CD4-positive, alpha-beta T cell treated with Interleukin-1 beta for 1 hour (primary cell): ENCODE data around the gene MAP3K5.
A peak's percentile ranks its signal among the peaks of the same experiment; 100 is the strongest.

Experiments used
- DNase-seq, 2 donors: peaks; one replicate each; pipeline ENCODE4 v3.0.0-alpha.2; 2020 to 2022

Gene MAP3K5

DNA sequence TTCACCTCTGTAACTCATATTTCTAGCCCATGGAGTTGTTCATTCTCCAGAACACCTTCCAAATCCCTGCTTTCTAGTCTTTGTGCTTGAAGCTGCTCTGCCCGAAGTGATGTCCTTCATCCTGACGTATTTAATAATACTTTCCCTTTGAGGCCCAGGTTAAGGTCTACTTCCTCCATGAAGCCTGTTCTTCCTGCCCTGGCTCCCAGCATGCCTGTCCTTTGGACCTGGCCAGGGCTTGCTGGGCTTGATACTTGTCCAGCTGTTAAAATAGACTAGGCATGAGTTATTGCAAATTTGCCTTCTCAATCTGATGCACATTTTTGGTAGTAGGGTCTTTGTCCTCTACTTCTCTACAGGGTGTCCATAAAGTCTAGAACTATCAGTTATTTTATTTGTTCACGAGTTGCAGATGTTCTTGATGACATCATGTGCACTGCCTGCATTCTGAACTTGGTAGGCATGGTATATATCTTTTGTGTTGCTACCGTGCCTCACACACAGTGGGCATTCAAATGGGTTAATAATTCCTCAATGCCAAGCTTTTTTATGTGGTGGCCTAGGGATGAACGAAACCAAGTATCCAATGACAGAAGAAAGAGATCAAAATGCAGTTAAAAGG lies 239.0 kb downstream of the MAP3K5 start:
- no peak for DNase-seq

DNA sequence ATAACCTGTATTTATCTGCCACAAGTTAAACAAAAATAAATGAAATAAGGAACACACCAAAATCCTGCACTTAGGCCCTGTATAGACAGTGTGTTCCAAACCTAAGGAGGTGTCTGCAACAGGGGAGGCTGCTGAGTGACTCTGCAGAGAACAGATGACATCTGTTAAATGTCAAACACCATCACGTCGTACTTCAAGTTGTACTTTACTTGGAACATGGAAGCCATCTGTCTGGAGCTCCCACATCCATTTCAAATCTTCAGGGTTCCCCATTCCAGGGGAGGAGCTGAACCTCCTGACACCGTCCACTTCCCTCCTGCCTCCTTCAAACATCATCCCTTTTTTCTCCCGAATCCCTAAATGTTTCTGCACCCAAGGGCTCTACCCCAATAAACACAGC lies 240.2 kb downstream of the MAP3K5 start:
- no peak for DNase-seq

DNA sequence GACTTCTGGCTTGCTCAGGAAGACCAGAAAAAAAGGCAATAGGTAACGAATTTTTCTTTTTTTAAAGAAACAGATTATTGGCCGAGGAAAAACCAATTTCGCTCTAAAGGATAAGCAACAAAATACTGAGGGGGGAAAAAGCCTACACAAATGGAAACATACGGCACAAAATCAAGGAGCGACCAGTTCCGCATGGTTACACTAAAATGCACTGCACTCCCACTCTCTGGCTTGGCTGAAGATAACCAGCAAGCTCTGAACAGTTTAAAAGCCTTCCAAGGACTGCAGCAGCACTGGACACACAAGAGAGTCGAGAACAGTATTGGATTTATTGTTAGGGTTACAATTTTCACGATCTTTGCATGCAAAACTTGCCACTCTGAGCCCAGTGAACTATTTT lies 241.2 kb downstream of the MAP3K5 start:
- no peak for DNase-seq

DNA sequence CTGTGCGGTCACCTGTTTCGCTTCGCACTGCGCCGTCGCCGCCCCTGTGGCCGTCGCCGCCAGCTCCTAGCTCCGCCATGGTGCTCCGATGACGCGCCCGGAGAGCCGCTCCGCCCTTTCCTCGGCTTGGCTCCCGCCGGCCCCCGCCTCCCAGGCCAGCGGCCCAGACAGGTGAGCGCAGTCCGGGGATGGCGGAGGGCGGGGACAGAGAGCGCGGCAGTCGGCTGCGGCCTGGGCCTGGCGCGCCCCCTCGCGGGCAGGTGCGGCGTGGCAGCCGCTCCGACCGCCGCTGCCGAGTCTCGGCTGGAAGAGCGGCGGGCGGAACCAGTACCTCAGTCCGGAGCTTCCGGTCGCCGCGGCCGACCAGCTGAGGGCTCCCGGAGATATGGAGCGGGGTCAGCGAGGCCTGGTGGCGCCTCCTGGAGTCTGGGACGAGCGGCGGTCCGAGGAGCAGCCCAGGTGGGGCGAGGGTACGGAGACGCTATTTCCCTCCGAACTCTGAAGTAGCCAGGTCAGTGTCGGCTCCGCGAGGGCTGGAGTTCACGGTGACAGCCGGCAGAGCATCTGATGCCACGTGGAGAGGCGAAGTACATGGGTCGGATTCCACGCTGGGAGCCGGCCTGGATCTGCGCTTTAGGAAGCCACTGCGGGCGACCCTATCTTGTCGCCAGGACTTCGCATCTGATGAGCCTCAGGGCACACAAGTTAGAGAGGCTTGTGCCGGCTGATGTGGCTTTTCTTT lies 241.8 kb downstream of the MAP3K5 start, which contains the start of gene MAP7:
TSS of gene MAP7 (minus strand) at position 93 of the 742 bp plus-strand sequence. CDS start at position 79, 14 bp downstream.
- peak; percentile 66 to 73 for DNase-seq

DNA sequence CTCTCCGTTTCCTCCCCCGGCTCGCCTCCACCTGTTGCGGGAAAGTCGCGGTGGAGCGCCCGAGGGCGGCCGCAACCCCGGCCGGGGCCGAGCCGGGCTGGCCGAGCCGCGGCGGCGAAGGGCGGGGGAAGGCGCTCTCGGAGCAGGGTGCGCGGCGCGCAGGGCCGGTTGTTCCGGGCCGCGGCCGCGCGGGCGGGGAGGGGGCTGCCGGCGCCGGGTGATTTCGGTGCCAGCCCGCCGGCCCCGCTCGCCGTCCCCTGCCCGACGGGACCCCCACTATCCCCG lies 242.3 kb downstream of the MAP3K5 start:
- no peak for DNase-seq

DNA sequence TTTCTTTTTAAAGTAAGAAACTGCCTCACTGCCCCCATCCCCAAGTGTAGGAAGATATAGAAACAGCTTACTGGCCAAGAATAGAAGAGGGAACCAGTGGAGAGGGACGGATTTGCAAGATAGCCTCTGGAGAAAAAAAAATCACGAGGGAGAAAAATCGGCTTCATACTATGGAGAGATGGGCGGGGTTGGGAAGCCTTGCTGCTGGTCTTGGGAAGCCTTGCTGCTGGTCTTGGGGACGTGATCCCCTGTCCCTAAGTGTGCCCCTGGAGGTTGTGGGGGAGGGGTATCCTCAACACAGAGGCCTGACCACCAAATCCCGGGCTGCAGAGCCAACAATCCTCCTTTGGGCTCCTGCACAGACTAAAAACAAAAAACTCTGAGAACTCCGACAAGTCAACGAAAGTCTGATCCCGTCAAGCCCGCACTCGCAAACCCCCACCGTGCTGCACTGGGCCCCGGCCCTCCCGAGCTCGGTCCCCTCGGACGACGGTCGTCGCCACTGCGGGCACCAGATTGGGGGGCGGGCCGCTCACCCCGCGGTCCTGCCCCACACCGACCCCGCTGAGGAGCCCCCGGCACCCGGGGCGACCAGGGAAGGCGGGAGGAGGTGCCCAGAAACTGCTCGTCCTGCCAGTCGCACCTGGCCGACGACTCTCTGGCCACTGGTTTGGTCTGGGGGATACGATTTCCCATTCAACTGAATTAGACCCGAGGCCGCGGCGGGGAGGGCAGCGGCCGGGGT lies 242.8 kb downstream of the MAP3K5 start:
- DNase-seq = no peak

DNA sequence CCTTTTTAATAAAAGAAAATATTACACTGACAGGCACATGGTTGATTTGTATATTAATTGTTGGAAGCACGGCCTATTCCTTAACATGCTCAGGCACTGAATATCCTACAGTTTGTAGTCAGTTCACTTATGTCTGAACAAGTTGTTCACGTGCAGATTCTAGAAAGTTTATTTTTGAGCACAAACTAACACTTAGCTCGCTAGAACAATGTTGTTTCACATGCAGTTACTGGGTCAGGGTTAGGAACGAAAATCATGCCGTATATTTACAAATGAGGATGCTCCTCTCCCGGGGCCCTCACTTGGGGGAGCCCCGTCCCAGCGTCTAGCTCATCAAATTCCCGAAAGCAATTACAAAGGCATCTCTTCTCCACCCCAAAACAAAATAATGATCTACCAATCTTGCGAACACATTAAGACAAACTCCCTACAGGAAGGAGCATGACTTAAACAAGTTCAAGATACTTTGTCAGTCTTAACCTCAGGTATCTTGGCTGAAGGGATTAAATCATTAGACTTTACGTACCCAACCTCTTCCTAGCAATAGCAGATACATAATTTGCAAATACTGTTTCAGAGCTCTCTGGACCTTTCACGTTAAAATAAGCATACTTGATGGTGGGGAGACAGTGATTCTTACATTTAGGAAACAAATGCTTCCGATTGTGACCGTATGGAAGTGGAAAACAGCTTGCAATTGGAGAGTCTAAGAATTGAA lies 243.5 kb downstream of the MAP3K5 start:
- no peak for DNase-seq

DNA sequence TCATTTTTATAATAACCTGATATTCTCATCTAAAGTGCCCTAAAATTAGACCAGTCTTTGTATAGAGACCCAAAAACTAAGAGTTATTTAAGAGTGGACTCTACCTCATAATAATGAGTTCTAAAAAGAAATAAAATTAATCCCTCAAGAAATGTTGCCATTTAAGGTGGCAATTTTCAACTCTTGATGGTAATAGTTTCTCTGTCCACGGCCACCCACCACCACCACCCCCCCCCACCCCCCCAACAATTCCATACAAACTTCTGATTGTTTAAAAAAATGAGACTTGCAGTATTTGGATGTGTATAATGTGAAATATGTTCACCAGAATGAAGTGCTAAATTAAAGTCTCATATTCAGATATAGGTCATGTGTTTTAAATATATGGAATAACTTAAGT lies 244.4 kb downstream of the MAP3K5 start:
- DNase-seq = no peak

DNA sequence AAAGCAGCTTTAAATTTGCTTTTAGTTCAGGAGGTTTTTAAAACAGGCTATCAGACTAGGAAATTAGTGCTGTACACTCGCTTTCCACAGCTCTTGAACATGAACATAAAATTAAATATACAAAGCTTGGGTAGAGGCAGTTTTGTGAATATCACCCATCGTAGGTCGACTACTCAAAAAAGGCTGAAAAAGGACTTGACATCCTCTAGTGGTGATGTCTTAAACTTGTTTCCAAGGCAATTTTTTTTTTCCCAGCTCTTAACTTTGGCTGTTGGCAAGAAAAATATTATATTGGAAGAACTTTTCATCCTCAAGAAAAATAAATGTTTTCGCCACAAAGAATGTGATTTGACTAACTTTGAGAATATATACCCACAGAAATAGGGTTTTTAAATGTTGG lies 244.9 kb downstream of the MAP3K5 start:
- no peak for DNase-seq

DNA sequence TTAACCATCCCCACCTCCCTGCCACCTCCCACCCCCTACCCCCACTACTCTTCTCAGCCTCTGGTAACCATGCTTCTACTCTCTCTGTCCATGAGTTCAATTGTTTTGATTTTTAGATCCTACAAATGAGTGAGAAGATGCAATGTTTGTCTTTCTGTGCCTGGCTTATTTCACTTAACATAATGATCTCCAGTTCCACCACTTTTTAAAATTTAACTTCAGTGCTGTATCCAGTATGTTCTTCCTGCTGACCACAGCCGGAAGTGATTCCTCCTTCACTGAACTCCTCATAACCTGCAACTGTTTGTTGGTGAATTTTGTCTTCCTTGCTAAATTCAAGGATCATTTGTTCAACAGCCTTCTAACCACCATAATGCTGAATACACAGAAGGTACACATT lies 245.9 kb downstream of the MAP3K5 start:
- no peak for DNase-seq

DNA sequence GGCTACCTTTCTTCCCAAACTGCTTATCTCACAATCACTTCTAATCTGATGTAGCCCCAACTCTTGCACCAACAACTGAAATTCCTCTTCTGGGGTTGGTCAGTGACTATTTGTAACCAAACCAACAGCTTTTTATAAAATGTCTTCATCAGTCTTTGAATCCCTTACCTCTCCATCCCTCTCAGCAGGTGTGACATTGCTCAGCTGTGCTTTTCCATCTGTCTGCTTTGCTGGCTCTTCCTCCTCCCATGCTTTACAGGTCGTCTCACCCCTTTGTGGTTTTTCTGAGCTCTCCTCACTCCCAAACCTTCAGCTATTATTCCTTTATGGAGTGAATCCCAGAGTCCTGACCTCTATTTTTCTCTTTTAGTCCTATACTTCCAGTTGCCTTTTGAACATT lies 248.0 kb downstream of the MAP3K5 start:
- DNase-seq = no peak

DNA sequence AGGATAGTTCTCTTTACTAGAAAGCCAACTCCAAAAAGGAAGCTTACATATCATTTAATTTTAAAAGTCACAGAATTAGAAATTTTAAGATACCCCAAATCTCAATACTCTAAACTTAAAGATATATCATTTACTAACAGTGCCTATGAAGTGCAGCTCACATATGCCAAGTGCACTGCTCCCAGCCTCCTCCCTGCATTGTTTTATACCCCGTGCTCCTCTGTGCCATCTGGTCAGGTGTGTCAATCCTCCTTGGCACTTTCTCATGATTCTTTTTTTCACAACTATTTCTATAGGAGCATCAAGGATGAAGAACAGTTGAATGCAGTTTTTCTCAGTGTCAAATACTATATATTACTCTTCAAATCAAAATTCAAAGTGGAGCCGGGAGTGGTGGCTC lies 250.9 kb downstream of the MAP3K5 start:
- no peak for DNase-seq

DNA sequence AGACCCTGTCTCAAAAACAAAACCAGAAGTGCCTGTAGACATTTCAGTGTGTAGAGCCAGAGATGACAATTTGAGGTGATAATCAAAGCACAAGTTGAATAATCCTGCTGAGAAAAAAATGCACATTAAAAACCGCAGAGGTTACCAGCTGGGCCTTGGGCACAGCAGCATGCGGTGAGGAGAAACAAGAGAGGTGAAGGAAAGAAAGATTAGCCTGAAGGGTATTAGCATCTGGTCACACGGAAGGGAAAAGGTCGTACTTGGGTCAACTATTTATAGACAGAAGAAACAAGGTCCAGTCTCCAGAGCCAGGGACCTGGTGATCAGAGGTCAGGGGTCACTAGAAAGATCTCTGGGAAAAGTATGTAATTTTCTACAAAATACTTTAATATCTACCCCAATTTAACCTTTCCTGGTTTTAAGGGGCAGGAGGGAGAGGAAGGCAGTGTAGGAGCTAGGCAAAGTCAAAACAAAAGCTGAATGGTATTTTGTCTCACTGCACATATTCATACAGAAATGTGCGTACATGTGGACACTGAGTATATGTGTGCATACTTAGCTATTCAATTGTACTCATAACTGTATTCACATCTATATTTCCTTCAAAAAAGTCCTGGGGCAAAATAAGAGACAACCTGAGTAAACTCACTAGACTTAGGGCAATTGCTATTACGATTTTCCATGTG lies 252.2 kb downstream of the MAP3K5 start:
- DNase-seq = no peak

DNA sequence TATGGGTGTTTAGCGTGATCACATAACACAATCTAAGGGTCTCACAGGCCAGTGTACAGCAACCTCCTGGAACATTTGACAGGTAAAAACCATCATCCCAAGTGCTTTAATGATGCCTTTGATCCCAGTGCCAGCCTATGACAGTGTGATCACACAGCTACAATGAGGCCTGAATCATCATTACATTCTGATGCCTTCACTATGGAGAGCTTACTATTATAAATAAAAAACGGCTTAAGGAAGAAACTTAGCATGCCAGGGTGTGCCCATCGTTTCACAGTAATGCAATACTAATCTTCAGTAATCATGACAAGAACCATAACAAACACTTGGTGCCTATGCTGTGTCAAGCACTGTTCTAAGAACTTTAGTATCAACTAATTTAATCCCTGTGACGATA lies 253.4 kb downstream of the MAP3K5 start:
- DNase-seq = no peak

DNA sequence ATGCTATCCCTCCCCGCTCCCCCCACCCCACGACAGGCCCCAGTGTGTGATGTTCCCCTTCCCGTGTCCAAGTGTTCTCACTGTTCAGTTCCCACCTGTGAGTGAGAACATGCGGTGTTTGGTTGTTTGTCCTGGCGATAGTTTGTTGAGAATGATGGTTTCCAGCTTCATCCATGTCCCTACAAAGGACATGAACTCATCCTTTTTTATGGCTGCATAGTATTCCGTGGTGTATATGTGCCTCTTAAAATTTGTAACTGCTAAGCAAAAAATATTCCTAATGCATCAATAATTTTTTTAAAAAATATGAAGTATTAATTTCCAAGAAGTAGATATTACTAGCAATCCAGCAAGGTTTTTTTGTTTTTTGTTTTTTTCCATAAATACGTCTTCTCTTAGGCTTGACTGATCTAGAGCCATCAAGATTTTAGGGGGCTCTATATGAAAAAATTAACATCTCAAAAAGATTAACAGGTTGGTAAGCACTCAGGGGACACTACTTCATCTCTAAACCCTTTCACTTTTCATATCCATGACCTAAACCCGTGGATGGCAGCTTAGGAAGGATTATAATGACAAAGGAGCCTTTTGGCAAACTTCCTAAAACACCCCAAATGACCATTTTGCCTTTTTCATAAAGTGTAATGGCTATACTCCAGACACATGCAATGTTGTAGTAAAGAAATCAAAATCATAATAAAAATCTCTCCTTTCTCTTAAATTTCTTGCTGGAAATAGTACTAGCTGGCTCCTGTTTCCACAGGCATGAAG lies 256.2 kb downstream of the MAP3K5 start:
- no peak for DNase-seq

DNA sequence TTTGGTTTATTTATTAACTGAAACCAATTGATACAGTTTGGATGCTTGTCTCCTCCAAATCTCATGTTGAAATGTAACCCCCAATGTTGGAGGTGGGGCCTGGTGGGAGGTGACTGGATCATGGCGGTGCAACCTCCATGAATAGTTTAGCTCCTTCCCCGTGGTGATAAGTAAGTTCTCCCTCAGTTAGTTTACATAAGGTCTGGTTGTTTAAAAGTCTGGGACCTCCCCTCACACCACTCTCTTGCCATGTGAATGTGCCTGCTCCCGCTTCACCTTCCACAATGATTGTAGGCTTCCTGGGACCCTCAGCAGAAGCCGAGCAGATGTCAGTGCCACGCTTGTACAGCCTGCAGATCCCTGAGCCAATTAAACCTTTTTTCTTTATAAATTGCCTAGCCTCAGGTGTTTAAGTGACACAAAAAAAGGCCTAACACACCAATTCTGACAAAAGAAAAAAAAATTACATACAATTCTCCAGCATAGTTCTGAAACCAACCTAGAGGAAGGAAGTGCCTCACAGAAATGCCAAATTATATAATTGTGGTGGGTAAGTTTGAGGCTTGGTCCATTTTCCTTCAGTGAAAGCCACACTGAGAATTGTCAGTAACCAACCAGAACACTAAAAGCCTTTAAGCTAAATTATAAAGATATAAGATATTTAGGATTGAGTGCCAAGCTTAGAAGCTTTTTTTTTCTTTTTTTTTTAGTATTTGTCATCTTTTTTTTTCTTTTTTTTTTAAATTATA lies 257.1 kb downstream of the MAP3K5 start:
- no peak for DNase-seq

DNA sequence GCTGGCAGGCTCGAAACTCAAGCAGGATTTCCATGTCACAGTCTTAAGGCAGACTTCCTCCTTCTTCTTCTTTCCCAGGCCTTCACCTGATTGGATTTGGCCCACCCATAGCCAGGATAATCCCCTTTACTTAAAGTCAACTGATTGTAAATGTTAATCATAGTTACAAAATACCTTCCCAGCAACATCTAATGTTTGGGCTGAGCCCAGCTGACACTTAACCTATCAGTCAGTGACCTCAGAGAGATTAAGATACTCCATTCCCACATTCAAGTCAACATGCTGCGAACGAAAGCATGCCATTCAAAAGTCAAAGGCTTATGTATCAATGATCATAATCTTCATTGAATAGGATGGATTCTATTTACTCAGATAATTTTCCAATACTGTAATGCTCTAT lies 258.0 kb downstream of the MAP3K5 start:
- no peak for DNase-seq

DNA sequence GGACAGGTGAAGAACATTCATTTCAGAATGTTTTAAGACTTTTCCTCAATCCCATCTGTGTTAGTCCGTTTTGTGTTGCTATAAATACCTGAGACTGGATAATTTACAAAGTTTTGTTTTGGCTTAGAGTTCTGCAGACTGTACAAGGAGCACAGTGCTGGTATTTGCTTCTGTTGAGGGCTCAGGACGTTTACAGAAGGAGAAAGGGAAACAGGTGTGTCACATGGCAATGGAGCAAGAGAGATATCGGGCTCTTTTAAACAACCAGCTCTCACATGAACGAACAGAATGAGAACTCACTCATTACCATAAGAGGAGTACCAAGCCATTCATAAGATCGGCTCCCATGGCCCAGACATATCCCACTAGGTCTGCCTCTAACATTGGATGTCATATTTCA lies 258.8 kb downstream of the MAP3K5 start:
- DNase-seq = no peak

DNA sequence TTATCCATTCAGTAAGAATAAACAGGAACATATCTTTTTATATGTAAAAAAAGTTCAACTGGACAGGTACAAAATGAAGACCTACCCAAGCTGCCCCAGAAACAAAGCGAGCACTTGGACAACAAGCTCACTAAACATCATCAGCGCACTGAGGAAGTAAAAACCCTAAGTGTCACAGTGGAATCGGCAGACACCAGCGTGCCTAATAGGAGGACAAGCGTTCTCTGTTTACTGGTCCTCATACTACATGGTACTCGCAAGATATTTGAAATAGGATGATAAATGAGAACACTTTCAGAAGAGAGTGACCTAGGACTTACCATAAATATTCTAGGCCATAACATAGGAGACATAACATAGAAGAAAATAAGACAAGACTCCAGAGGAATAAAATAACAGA lies 260.2 kb downstream of the MAP3K5 start:
- DNase-seq = no peak

DNA sequence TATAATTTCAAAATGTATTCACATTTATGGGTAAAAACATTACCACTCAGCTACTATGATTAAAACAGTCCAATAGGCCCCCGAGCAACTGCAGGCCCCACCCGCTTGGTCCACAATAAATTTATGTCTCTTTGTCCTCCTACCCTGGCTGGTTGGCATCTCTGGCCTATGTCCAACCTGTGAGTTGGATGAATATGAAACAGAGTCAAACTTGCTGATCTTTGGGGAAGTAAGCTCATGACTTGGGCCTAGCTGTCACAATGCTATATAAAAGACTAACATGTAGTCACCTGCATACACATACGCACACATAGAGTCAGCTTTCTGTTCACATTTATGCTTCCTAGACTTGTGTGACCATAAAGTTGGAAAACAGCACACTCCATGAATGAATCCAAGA lies 262.6 kb downstream of the MAP3K5 start:
- no peak for DNase-seq

DNA sequence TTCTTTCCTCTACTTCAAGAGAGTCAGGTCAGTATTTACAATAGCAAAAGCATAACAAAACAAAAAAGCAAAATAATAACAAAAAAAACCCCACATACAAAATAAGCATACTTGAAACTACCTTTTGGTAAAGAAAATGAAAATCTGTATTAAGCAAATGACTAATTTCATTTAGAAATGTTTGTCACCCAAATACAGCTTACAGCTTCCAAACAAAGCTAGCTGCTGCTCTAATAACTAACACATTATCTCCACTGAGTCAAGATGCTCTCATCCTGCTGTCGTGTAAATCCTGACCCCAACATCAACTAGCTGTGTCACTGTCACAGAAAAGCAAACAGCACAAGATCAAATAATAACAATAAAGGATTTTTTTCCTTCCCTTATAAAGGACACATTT lies 263.8 kb downstream of the MAP3K5 start:
- DNase-seq = no peak

DNA sequence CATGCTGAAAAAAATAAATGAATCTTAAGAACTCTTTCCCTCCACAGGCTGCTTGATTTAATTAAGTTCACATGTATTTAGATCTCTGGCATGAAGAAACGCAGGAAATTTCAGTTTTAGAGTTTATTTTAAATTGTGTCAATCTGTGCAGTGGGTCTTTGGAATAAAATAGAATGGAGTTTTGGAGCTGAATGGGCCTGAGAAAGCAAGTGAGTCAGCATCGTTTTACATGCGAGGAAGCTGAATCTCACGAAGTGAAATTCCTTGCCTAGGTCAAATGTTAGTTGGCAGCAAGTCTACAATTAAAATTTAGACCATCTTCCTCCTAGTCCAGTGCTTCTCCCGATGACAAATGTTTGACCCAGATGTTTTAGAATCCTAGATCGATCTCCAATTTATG lies 264.4 kb downstream of the MAP3K5 start:
- DNase-seq = no peak
